GM19238 (cell line): ENCODE data around the gene SLC8A2.
"Not testable (repeated sequence)": the region's sequence is repeated elsewhere in the genome, so short reads cannot be mapped to it uniquely, and the experiment has no call there.

Experiments used
- DNase-seq: peaks from one replicate; pipeline ENCODE4 v3.0.0; 2011; ENCODE audit warnings: low spot score; ENCODE audit not compliant: insufficient read length

The SLC8A2 gene

DNA sequence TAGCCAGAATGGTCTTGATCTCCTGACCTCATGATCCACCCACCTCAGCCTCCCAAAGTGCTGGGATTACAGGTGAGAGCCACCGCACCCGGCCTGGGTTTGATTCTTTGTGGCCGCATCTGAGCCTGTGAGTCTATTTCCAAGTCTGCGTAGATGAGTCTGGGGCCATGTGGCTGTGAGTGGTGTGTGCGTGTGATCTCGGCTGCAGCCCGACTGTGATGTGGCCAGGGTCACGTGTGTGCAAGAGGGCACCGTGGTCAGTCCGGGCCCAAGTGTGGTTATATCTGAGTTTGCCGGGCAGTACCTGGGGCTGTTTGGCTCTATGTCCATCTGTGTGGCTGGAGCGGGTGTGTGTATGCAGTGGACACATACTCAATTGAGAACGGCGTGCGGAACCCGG lies 57.8 kb downstream of the SLC8A2 start:
- DNase-seq, result no peak

DNA sequence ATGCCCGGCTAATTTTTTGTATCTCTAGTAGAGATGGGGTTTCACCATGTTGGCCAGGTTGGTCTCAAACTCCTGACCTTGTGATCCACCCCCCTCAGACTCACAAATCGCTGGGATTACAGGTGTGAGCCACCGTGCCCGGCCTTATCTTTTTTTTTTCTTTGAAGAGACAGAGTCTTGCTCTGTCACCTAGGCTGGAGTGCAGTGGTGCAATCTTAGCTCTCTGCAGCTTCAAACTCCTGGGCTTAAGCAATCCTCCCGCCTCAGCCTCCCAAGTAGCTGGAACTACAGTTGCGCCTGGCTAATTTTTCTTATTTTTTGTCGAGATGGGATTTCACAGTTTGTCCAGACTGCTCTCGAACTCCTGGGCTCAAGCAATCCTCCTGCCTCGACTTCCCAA lies 60.0 kb downstream of the SLC8A2 start:
- DNase-seq, result not testable (repeated sequence)

DNA sequence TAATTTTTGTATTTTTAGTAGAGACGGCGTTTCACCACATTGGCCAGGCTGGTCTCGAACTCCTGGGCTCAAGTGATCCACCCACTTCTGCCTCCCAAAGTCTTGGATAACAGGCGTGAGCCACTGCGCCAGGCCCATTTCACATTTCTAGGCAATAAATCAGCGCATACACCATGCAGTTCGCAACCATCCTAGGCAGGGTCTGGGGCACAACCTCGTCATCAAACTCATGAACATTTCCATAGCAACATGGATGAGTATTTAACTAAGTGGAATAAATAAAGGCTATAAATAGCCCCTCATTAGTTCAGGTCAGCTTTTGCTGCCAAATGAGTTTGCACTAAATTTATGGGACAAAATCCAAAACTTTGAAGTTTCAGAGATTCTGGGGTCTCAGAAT lies 60.6 kb downstream of the SLC8A2 start:
- no peak for DNase-seq

DNA sequence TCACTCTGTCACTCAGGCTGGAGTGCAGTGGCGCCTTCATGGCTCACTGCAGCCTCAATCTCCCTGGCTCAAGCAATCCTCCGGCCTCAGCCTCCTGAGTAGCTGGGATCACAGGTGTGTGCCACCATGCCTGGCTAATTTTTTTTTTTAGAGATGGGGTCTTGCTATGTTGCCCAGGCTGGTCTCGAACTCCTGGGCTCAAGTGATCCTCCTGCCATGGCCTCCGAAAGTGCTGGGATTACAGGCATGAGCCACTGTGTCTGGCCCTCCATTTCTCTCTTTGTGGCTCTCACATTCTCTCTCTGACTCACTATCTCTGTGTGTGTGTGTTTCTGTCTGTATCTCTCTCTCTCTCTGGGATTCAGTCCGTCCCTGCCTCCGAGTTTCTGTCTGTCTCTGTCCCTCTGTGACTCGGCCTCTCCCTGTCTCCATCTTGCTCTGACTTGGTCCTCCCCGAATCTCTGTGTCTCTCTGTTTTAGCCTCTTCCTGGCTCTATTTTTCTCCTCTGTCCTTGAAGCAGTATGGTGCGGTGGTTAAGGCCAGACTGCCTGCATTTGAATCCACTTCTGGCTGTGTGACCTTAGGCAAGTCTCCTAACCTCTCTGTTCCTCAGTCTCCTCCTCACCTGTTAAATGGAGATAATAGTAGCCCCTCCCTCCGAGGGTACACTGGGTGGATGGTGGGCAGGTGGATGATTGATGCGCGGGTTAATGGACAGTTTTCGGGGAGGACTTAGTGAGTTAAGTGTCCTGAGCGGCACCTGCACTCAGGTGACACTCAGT lies 63.3 kb downstream of the SLC8A2 start:
- DNase-seq, result no peak

DNA sequence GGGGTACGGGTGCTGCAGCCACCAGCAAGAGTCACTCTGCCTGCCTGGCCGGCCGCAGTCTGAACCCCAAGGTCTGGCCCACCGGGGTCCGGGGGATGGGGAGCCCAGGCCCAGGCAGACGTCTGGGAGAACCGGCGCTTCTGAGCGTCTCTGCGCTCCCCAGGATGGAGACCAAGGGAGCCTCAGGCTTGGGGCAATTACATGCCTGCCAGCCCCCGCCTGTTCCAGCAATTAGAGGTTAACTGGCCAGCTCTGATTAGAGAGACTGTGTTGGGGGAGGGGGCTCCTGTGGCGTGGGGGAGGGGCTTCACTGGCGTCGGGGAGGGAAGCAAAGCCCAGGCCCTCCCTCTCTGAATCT lies 64.3 kb downstream of the SLC8A2 start:
- no peak for DNase-seq

DNA sequence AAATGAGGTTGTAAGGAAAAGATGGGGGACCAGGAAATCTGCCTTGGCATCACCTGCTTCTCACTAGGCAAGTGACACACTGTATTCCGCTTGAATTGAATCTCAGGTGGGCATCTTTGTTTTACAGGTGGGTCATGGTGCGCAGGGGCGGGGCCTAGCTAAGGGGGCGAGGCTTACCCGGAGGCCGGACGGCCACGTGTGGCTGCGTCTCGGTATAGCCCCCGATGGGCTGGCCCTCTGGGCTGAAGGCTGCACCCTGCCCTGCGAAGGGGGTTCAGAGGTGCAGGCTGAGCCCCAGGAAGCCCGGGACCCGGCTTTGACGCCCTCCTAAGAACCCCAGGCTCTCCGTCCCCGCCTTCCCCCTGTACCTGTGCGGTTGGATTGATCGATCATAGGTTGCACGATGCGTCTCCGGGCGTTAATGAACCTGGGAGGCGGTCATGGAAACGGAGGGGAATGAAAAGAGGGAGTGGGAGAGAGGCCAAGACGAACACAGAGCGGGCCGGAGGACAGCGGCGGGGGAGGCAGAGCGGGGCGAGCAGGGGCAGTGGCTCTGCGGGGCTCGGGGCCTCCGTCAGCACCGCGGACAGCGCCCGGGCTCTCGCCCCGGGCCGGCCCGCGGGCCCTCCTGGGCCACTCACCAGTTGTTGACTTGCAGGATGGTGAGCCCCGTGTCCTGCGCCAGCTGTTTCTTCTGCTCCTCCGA lies 64.8 kb downstream of the SLC8A2 start:
- DNase-seq, result no peak

DNA sequence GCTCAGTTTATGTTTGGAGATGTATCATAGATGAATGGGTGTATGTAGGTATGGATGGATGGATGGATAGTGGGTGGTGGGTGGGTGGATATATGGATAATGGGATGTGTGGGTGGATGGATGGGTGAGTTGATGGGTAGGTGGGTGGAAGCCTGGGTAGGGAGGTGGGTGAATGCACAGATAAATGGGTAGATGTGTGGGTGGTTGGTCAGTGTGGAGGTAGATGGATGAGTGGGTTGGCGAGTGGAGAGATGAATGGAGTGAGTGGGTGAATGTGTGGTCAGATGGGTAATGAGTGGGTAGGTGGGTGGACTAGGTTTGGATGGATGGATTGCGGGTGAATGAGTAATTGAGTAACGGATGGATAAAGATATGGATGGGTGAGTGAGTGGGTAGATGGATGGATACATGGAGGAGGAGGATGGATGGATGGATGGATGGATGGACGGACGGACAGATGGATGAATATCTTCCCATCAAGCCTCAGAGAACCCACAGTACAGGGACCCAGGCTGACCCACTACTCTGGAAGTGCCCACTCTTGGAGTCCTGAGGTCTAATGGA lies 65.8 kb downstream of the SLC8A2 start:
- no peak for DNase-seq

DNA sequence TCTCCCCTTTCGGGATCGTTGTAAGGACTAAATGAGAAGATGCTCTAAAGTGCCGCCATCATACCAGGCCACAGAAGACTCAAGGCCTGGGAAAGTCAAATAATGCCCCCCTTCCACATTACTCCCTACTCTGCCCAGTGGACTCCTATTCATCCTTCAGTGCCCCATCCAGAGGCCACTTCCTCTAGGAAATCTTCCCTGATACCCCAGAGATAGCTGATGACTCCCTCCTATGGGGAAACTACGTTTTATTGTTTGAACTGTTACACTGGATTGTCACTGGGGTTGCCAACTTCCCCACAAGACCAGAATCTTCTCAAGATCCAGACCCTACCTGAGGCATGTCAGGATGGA lies 66.5 kb downstream of the SLC8A2 start:
- DNase-seq, result no peak

DNA sequence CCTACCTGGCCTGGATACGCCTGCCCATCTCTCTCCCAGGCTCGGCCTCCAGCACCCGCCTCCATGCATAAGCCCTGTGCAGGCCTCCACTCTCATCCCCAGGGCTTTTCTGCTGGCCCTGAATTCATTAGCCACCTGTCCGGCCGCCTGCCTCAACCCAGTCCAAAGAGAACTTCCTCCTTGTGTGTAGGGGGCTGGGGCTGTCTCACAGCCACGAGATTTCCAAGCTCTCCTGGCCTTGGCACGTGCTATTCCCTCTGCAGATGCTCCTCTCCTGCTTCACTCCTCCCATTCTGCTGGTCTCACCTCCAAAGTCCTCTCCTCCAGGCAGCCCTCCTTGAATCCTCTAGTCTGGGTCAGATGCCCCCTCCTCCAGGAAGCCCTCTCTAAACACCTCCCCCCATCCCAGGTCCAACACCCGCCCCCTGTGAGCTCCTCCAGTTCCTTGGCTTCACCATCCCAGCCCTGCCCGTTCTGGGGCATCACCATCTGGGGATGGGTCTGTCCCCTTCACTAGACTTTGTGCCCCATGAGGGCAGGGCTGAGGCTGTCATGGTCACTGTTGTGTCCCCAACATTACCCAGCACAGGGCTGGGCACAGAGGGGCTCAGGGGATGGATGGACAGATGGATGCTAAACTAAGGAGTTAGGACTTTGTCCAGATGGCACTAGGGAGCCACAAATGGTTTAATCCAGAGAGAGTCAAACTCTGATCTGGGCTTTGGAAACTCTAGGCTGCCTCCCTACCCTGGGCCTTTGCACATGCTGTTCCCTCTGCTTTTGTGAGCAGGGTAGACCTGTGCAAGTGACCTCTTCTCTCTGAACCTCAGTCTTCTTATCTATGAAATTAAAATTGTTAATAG lies 67.1 kb downstream of the SLC8A2 start:
- no peak for DNase-seq

DNA sequence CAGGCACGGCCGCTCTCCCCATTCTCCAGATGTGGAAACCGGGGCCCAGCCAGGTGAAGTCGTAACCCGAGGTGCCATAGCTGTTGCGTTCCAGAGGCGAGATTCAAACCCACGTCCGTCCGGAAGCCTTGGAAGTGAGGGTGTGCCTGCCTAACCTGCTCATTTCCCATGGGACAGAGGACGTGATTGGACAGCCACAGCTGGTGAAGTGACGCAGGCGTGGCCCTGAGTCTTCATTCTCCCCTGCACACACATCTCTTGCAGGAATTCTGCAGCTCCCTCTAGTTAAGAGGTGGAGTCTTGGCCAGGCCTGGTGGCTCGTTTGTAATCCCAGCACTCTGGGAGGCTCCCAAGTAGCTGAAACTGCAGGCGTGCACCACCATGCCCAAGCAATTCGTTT lies 69.2 kb downstream of the SLC8A2 start:
- DNase-seq, result no peak

DNA sequence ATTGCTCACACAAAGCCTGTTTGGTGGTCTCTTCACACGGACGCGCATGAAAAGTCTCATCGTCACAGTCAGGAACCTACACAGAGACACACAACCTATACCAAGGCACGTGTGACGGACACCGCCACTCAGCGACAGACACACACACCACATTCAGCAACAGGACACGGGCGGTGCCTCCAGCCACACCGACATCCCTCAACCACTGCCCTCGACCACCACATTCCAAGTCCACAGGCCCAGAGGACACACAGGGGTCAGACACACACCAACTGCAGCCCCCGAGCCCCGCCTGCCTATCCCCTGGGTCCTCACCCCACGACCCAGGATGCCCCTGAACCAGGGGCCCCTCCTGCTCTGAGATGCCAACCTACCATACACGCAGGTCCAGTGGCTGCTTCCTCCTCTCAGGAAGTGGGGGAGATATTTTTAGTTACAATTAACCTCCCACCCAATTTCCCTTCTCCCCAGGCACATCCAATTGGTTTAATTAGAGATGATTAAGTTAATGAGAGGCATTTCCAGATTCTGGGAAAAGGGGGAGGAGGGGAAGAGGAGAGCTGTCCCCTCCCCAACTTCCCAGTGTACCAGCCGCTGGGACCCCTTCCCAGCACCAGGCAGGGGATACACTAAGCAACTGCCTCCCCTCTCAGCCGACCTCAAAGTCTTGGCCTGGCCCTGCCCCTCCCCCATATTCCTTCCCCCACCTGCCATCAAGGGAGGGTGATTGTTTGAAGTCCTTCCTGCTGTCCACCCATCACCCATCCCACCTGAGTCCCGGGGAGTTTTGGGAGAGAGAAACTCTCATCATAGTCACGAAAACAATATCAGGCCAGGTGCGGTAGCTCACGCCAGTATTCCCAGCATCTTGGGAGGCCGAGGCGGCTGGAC lies 72.7 kb downstream of the SLC8A2 start:
- no peak for DNase-seq

DNA sequence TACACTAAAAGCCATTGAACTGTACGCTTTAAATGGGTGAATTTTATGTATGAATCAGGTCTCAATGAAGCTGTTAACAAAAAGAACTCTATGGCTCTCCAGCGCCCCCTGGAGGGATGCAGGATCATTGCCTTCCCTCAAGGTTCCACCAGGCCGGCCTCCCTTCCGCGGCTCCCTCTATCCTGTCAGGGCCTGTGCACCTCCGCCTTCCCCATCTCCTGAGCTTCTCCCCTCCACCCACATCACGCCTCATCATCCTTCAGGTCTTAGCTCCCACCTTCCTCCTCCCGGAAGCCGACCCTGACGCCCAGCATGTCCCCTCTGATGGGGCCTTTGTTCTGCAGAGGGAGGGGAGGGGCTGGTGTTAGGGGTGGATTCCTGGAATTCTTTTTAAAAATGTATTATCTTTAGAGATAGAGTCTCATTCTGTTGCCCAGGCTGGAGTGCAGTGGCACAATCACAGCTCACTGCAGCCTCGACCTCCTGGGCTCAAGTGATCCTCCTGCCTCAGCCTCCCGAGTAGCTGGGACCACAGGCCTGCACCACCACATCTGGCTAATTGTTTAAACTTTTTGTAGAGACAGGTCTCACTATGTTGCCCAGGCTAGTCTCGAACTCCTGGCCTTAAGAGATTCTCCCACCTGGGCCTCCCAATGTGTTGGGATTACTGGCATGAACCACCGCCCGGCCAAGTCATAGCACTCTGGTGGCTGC lies 80.0 kb downstream of the SLC8A2 start:
- peak; percentile 63 for DNase-seq

DNA sequence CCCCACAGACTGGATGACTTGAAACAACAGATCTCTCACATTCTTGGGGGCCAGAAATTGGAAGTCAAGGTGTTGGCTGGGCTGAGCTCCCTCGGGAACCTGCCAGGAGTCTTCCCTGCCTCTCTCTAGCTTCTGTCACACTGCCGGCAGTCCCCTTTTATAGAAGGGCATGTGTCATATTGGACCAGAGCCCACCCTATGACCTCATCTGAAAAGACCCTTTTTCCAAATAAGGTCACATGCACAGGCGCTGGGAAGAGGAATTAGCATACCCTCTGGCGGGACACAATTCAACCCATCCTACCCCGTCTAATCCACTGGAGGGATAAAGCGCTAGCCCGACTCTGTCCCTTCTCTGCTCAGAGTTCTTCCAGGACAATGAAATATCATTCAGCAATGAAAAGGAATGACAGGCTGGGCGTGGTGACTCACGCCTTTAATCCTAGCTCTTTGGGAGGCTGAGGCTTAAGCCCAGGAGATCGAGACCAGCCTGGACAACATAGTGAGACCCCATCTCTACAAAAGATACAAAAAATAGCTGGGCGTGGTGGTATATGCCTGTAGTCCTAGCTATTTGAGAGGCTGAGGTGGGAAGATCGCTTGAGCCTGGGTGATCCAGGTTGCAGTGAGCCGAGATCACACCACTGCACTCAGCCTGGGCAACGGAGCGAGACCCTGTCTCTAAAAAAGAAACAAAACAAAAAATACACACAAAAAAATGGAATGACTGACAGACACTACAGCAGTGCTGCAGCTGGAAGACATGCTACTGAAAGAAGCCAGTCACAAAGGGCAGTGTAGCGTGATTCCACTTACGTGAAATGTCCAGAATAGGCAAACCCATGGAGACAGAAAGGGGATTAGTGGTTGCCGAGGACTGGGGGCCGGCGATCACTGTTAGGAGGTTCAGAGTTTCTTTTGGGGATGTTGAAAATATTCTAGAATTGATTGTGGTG lies 80.9 kb downstream of the SLC8A2 start:
- no peak for DNase-seq

DNA sequence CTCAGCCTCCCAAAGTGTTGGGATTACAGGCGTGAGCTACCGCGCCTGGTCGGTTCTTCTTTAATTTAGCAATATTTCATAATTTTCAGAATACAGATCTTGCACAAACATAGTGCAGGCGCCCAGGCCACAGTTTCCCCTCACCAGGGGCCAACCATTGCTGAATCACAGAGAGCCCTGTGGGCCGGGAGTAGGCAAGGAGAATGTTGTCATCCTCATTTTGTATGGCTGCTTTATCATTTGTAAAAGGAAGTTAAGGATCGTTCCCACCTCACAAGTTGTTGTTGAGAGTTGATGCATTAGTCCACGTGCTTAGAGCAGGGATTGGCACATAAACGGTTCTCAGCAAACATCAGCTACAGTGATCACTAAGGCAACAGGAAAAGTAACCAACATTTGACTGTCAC lies 82.5 kb downstream of the SLC8A2 start:
- DNase-seq, result no peak

DNA sequence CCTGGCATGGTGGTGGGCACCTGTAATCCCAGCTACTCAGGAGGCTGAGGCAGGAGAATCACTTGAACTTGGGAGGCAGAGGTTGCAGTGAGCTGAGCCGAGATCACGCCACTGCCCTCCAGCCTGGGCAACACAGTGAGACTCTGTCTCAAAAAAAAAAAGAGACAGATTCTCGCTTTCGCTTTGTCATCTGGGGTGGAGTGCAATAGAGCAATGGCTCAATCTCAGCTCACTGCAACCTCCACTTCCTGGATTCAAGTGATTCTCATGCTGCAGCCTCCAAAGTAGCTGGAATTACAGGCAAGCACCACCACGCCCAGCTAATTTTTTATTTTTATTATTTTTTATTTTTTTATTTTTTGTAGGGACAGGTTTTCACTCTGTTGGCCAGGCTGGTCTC lies 83.0 kb downstream of the SLC8A2 start:
- not testable (repeated sequence) for DNase-seq

DNA sequence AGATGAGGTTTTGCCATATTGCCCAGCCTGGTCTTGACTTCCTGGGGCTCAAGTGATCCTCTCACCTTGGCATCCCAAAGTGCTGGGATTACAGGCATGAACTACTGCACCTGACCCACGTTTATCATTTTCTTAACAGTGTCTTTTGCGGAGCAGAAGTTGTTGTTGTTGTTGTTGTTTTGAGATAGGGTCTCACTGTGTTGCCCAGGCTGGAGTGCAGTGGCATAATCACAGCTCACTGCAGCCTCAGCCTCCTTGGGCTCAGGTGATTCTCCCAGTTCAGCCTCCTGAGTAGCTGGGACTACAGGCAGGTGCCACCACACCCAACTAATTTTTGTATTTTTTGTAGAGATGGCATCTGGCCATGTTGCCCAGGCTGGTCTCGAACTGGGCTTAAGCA lies 84.1 kb downstream of the SLC8A2 start:
- DNase-seq, result not testable (repeated sequence)

DNA sequence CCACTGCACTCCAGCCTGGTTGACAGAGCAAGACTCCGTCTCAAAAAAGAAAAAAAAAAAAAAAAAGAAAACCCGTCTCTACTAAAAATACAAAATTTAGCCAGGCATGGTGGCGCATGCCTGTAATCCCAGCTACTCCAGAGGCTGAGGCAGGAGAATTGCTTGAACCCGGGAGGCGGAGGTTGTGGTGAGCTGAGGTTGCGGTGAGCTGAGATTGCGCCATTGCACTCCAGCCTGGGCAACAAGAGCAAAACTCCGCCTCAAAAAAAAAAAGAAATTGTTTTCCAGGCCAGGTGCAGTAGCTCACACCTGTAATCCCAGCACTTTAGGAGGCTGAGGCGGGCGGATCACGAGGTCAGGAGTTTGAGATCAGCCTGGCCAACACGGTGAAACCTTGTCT lies 85.1 kb downstream of the SLC8A2 start:
- not testable (repeated sequence) for DNase-seq

DNA sequence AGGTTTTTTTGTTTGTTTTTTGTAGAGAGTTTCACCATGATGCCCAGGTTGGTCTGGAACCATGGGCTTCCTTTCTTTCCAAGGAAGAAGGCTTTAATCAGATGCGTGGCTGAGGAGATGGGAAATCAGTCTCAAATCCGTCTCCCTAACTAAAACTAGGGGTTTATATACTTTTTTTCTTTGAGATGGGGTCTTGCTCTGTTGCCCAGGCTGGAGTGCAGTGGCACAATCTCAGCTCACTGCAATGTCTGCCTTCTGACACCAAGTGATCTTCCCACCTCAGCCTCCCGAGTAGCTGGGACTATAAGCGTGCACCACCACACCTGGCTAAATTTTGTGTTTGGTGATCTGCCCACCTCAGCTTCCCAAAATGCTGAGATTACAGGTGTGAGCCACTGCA lies 87.2 kb downstream of the SLC8A2 start:
- DNase-seq, result not testable (repeated sequence)

DNA sequence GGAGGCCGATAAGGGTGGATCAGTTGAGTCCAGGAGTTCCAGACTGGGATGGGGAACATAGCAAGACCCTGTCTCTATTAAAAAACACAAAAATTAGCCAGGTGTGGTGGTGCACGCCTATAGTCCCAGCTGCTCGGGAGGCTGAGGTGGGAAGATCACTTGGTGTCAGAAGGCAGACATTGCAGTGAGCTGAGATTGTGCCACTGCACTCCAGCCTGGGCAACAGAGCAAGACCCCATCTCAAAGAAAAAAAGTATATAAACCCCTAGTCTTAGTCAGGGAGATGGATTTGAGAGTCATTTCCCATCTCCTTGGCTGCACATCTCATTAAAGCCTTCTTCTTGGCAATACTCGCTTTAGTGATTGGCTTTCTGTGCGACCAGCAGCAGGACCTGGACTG lies 87.8 kb downstream of the SLC8A2 start:
- DNase-seq, result not testable (repeated sequence)
